Measurements from ENCODE around the gene NFKBIL1. TPM values are rescaled to one million over a fixed set of nuclear protein-coding genes. Genes with fewer than 3 reads are reported as not detected.

The NFKBIL1 gene, protein sequence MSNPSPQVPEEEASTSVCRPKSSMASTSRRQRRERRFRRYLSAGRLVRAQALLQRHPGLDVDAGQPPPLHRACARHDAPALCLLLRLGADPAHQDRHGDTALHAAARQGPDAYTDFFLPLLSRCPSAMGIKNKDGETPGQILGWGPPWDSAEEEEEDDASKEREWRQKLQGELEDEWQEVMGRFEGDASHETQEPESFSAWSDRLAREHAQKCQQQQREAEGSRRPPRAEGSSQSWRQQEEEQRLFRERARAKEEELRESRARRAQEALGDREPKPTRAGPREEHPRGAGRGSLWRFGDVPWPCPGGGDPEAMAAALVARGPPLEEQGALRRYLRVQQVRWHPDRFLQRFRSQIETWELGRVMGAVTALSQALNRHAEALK
- total RNA-seq: 1 to 10 TPM; 6.7 to 8.0 TPM
- 1 to 10 TPM; 3.3 to 9.6 TPM for polyA plus RNA-seq

- under 1% methylated on average over 25 of the region's 25 CpGs for WGBS
- Histone ChIP-seq H3K27me3 (ENCODE audit: control insufficient read depth in 4 of 4, insufficient read depth in 4 of 4, low read length in 3 of 4) (no peaks in the 10 kb centered on the region), H3K36me3 (ENCODE audit: control insufficient read depth in 4 of 4, insufficient read depth in 3 of 4, low read depth in 1 of 4, low read length in 3 of 4) (peaks cover 0 to 13% (median 10%) of the 10 kb centered on the region in 4 donors), H3K9ac (ENCODE audit: low read depth in 1 of 2, low read length in 2 of 2) (peak within 1 kb of the TSS; percentile 51 to 97), H3K9me3 (ENCODE audit: control insufficient read depth in 4 of 4, low read length in 3 of 4) (no peaks in the 10 kb centered on the region), H3K4me3 (ENCODE audit: low read depth in 1 of 3, low read length in 3 of 3) (peak within 1 kb of the TSS; percentile 15 to 78 (median 56)), H3K4me1 (ENCODE audit: control insufficient read depth in 4 of 4, insufficient read depth in 4 of 4, low read length in 3 of 4) (peaks cover 5 to 25% (median 17%) of the 10 kb centered on the region in 4 donors), H3K27ac (ENCODE audit: low read depth in 1 of 2, low read length in 2 of 2) (peak within 1 kb of the TSS; percentile 52 to 84)
- DNase-seq (ENCODE audit: low spot score): peak; percentile 90
- TF ChIP-seq HNF4A (conservative IDR thresholded peaks at IDR 0.05): peak; percentile 25 to 47
- TF ChIP-seq RAD21 (IDR thresholded peaks at IDR 0.05): peak in 1 of 2 donors; percentile 42
- no peak for TF ChIP-seq ZBTB33 (IDR thresholded peaks at IDR 0.05)
- TF ChIP-seq FOXA1 (IDR thresholded peaks at IDR 0.05): no peak
- peak; percentile 52 to 67 for TF ChIP-seq RXRA (IDR thresholded peaks at IDR 0.05)
- TF ChIP-seq YY1 (IDR thresholded peaks at IDR 0.05): peak; percentile 96
- TF ChIP-seq, protein P1, sequence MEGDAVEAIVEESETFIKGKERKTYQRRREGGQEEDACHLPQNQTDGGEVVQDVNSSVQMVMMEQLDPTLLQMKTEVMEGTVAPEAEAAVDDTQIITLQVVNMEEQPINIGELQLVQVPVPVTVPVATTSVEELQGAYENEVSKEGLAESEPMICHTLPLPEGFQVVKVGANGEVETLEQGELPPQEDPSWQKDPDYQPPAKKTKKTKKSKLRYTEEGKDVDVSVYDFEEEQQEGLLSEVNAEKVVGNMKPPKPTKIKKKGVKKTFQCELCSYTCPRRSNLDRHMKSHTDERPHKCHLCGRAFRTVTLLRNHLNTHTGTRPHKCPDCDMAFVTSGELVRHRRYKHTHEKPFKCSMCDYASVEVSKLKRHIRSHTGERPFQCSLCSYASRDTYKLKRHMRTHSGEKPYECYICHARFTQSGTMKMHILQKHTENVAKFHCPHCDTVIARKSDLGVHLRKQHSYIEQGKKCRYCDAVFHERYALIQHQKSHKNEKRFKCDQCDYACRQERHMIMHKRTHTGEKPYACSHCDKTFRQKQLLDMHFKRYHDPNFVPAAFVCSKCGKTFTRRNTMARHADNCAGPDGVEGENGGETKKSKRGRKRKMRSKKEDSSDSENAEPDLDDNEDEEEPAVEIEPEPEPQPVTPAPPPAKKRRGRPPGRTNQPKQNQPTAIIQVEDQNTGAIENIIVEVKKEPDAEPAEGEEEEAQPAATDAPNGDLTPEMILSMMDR (IDR thresholded peaks at IDR 0.05; ENCODE audit: low read depth, low read length, missing input control): peak; percentile 11
- peak in 1 of 2 donors; percentile 75 for TF ChIP-seq EGR1 (IDR thresholded peaks at IDR 0.05; ENCODE audit: low read depth in 2 of 2)
- TF ChIP-seq, protein P2, sequence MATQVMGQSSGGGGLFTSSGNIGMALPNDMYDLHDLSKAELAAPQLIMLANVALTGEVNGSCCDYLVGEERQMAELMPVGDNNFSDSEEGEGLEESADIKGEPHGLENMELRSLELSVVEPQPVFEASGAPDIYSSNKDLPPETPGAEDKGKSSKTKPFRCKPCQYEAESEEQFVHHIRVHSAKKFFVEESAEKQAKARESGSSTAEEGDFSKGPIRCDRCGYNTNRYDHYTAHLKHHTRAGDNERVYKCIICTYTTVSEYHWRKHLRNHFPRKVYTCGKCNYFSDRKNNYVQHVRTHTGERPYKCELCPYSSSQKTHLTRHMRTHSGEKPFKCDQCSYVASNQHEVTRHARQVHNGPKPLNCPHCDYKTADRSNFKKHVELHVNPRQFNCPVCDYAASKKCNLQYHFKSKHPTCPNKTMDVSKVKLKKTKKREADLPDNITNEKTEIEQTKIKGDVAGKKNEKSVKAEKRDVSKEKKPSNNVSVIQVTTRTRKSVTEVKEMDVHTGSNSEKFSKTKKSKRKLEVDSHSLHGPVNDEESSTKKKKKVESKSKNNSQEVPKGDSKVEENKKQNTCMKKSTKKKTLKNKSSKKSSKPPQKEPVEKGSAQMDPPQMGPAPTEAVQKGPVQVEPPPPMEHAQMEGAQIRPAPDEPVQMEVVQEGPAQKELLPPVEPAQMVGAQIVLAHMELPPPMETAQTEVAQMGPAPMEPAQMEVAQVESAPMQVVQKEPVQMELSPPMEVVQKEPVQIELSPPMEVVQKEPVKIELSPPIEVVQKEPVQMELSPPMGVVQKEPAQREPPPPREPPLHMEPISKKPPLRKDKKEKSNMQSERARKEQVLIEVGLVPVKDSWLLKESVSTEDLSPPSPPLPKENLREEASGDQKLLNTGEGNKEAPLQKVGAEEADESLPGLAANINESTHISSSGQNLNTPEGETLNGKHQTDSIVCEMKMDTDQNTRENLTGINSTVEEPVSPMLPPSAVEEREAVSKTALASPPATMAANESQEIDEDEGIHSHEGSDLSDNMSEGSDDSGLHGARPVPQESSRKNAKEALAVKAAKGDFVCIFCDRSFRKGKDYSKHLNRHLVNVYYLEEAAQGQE (IDR thresholded peaks at IDR 0.05): peak; percentile 63
- TF ChIP-seq SP1 (IDR thresholded peaks at IDR 0.05): peak; percentile 56
- TF ChIP-seq NR2F2 (IDR thresholded peaks at IDR 0.05): no peak
- TF ChIP-seq, protein P3, sequence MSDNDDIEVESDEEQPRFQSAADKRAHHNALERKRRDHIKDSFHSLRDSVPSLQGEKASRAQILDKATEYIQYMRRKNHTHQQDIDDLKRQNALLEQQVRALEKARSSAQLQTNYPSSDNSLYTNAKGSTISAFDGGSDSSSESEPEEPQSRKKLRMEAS (IDR thresholded peaks at IDR 0.05): peak; percentile 67
- TF ChIP-seq JUND (IDR thresholded peaks at IDR 0.05): peak in 1 of 2 donors; percentile 48
- no peak for TF ChIP-seq HNF4G (IDR thresholded peaks at IDR 0.05)
- TF ChIP-seq GABPA (IDR thresholded peaks at IDR 0.05 in 1 of 2, conservative IDR thresholded peaks at IDR 0.05 in 1 of 2): peak; percentile 95 to 98
Measured at GRCh38 chr6:31546958-31547726, at the start of gene NFKBIL1. Gene NFKBIL1 (plus strand): TSS chr6:31547608. CDS start chr6:31547695, 87 bp downstream.

Data from liver (tissue), 9 donors.